GM15510 (cell line): ENCODE measurements around the gene ERN2.

Experiments
- POLR2A ChIP-seq: IDR thresholded peaks from 3 replicates; pipeline ENCODE4 v1.6.1; 2011; ENCODE audit warnings: borderline replicate concordance; ENCODE audit not compliant: insufficient read length; ENCODE audit errors: extremely low read depth

ERN2 gene

DNA sequence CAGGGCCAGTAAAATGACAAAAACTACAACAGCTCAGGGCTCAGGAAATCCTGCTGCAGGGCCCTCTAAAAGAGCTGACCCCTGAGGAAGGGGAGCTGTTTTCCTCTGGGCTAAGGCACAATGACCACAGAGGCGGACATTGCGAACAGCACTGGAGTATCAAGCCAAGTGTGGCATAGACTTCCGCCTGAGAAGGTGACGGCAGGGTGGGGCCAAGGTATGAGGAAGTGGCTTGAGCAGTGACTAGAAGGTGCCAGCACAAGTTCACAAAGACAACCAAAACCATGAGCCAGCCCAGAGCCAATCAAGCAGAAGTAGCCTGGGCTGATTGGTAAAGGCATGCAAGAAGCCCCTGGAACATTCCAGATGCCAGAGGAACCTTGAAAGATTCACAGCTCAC, 13.9 kb downstream of the ERN2 start:
- no peak for TF ChIP-seq POLR2A

DNA sequence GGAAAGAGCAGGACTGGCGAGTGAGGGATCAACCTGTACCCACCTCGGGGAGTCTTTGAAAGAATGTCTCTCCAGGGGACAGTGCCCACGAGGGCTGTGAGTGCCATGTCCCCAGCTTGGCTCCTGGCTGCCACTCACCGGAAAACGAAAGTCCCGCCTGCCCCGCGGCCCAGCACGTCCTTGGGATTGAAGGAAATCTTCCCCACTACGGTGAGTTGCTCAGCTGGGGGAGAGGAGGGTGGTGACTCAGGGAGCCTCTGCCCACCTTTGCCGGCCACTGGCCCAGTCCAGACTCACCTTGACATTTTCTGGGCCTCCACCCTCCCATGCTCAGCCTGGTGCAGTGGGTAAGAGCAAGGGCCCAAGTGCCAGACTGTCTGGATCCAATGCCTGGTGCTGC, 17.3 kb downstream of the ERN2 start:
- no peak for TF ChIP-seq POLR2A

DNA sequence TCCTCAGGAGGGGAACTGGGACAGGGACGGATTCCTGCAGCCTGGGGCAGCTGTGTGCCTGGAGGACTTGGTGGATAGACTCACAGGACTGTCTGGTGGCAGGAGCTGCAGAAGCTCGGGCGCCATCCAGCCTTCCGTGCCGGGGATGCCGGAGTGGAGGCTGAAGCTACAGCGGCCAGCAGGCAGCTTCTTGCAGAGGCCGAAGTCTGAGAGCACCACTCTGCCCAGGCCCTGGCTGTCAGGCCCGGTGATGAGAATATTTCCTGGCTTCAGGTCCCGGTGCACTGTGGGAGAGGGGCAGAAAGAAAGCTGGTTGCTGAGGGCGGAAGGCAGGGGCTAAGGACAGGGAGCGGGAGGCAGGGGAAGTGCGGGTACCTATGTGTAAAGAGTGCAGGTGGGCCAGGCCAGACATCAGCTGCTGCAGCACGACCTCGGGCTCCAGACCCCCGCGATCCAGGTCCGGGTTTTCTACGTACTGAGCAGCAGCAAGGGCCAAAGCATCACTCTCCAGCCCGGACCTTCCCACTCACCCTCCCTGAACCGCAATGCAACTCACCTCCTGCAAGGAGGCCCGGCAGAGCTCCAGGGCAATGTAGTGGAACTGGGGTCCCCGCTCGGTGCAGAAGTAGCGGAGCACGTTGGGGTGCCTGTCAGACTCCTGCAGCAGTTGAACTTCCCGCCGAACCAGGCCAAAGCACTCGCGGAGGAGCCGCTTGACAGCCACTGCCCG, 18.2 kb downstream of the ERN2 start:
- TF ChIP-seq POLR2A, result no peak

DNA sequence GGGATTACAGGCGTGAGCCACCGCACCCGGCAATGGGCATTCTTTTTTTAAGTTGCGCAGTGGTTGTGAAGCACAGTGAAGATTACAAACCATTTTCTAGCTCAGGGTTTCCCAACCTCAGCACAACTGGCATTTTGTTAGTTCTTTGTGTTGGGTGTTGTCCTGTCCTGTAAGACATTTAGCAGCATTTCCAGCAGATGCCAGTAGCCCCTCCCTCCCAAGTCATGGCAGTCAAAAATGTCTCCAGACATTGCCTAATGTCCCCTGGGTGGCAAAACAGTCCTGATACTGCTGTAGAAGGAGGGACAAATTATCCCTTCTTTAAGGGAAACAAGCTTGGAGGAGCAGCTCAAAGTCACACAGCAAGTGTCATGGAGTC, 18.8 kb downstream of the ERN2 start:
- TF ChIP-seq POLR2A, result no peak

DNA sequence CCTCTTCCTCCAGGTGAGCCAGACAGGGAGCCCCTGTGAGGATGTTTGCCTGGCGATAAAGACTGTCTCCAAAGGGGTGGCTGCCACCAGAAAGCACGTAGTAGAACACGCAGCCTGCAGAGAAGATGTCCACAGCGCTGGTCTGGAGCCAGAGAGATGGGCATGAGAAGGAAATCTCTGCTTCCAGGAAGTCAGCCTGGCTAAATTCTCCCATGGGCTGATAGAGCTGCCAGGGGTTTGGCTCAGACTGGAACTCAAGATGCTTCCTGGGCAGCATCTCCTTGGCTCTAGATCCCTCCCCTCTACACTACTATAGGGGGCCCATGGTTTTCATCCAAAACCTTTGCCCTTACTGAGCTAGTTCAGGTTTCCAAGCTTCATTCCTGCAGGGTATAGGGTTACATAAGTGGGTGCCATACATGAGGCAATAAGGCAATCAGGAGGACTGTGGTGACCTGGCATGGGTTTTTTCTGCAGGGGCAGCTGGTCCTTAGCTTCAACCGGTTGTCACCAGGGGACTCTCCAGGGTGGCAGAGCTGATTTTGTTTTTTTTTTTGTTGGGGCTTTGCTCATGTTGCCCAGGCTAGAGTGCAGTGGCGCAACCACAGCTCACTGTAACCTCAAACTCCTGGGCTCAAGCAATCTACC, 20.7 kb downstream of the ERN2 start:
- TF ChIP-seq POLR2A, result no peak

DNA sequence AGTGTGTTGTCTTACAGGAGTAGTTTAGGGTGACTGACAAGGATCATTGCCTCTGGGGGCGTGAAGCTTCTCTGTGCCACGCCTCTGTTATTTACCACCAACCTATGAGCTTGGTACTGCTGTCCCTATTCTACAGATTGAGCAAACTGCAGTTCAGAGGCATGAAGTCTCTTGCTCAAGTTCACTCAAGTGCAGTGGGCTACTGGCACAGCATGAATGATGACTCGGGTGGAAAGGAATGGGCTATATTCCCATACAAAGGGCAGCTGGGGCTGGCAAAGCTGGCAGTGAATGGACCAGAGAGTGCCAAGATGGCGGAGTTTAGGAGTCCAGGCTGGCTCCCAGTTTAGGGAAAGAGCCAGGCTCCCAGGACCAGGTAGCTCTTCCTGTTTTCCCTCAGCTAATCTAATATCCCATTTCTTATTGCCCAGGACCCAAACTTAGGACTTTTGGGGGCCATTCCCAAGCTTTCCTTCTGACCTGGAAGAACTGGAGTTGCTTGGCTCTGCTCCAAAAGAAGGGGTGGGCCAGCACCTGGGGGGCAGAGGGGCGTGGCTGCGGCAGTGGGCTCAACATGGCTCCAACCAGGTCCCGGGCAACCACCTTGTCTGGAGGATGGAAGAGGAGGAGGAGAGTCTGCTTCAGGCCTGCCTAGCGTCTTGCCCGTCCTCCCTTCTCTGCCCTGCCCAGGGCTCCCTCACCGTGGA, 21.4 kb downstream of the ERN2 start:
- TF ChIP-seq POLR2A, result no peak

DNA sequence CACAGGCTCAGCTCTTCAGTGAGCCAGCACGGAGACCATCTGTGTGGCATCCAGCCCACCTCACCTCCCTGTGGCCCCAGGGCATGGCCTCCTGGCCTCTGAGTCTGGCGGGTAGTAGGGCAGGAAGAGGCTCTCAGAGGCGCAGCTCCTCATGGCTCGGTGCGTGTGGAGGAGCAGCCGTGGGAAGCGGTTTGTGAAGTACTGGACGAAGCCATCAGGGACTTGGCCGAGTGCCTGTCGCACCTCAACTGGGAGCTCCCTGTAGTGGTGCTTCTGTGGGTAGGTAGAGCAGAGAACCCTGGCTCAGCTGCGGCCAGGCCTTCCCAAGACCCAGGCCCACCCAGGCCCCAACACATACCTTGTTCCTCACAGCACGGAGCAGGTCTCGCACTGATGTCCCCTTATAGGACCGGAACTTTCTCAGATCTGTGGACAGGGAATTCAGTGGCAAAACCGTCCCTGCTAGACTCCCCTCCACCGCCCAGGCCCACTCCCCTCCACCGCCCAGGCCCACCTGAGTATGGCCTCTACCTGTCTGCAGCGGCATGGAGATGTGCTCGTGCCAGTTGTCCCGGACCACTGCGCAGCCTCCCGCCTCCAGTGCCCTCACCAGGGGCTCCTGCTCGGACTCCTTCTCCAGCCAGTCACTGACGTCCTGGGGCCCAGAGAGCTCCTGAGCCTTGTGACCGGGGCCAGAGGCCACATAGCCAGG, 22.1 kb downstream of the ERN2 start:
- no peak for TF ChIP-seq POLR2A

DNA sequence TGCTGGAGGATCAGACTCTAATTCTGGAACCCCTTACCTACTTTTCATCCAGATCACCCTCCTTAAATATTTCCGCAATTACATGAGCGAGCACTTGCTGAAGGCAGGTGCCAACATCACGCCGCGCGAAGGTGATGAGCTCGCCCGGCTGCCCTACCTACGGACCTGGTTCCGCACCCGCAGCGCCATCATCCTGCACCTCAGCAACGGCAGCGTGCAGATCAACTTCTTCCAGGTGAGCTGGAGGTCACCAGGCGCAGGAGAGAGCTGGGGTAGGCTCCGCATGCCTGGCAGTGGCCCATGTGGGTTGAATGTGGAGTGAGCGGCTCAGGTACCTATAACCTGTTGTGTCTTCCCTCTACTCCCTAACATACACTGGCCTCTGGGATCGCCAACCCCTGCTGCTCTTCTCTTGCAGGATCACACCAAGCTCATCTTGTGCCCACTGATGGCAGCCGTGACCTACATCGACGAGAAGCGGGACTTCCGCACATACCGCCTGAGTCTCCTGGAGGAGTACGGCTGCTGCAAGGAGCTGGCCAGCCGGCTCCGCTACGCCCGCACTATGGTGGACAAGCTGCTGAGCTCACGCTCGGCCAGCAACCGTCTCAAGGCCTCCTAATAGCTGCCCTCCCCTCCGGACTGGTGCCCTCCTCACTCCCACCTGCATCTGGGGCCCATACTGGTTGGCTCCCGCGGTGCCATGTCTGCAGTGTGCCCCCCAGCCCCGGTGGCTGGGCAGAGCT, 23.4 kb downstream of the ERN2 start:
- TF ChIP-seq POLR2A, result no peak

DNA sequence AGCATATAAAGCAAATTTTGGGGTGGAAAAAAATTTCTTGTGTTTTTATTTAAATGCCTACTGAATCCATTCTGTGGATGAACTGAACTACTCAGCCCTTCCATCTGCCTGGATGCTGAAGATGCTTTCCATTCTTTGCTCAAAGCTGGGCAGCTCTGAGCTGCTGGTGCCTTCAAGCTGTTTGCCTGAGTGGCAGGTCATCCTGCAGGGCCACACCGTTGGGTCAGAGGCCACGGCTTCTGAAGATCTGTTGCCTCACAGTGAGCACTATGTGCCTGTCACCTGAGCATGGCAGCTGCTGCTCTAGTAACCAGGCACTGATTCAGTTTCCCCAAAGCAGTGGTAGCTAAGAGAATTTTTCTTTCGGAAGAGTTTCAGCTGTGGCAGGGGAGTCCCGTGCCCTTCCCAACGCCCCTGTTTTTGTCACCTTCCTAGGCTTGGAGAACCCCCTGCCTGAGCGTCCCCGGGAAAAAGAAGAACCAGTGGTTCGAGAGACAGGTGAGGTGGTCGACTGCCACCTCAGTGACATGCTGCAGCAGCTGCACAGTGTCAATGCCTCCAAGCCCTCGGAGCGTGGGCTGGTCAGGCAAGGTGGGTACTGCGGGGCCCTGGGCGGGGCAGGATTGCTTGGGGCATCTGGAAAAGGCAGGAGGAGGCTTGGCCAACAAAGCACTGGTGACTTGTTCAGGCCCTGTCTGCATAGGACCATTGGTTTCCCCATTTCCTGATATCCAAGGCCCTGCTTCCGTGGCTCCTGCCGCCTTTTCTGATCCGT, 25.8 kb downstream of the ERN2 start:
- no peak for TF ChIP-seq POLR2A

DNA sequence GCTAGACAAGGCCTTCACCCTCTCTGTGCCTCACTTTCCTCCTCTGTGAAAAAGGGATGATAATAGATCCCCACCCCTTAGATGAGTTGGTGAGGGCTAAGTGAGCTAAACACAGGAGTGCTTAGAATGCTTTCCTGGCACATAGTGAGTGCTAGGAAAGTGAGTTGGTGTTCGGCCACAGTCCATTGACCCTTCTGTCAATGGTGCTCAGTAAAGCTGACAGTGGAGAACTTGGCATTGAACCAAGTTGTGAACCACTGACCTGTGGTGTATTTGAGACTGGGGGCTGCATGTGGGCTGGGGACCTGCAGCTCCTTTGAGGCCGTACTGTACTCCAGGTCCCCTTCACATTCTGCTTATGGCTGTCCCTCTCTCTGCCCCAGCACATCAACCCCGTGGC, 29.5 kb downstream of the ERN2 start:
- TF ChIP-seq POLR2A, result no peak

DNA sequence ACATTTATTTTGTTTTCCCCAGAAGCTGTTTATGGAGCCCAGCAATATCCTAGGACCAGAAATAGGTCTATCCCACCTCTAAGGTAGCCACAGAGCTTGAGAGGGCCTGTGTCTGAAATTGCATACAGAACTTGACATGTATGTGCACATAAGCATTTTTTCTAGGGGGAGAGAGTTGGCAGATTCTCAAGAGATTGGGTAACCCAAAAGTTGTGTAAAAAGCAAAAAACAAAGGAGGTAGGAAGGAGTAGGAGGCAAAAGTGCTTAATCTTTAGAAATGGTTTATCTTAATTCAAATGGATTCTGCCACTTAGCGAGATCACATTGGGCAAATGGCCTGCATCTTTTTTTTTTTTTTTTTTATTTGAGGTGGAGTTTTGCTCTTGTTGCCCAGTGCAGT, 30.8 kb downstream of the ERN2 start:
- no peak for TF ChIP-seq POLR2A

DNA sequence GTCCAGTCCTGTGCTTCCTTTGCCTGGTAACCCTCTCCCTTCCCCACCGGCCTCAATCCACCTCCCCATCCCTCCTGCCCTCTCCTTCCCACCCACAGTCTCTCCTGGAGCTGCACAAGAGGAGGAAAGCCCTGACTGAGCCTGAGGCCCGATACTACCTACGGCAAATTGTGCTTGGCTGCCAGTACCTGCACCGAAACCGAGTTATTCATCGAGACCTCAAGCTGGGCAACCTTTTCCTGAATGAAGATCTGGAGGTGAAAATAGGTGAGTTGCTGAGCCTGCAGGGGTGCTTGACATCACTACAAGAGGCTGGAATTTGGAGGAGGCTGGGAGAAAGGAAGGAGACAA, 33.1 kb downstream of the ERN2 start:
- no peak for TF ChIP-seq POLR2A

DNA sequence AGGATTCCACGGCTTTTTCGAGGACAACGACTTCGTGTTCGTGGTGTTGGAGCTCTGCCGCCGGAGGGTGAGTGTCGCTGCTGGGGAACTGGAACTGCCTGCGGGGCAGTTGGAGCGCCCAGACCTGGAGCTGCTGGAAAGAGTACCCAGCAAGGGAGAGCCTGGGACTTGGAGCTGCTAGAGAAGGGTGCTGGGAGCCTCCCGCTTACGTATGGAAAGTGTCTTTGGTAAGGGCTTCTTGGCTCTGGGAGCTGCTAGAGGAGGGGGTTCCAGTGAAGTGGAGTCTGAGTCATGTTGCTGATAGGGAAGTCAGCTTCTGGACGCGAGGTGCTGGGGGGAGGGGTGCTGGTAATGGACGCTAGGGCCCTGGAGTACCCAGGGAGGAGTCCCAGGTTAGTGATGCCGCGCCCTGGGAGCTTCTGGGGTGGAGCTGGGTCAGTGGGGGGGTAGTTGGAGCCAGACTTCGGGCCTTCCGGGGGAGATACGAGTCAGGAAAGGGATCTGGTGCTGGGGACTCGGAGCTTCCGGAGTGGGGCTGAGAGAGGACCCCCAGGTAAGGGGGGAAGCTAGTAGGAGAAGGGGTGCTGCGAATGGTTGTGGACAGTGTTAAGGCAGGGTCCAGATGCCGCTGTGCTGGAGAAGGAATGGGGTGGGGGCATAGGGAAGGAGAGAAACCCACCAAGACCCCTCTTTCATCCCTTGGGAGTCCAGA, 33.6 kb downstream of the ERN2 start:
- TF ChIP-seq POLR2A, result no peak
